RWPE1 (cell line): ENCODE measurements around the gene CASS4.

Experiments
- CTCF ChIA-PET: fragments of 350-600 bp; sonication (Branson Sonifier 250); formaldehyde crosslinking; extraction: SDS; loops from one replicate; lab custom pipeline; 2021; lab: Yijun Ruan, JAX
- POLR2A ChIA-PET: fragments of 400-600 bp; formaldehyde crosslinking; extraction: SDS; loops from one replicate; lab custom pipeline; 2020; ENCODE audit warnings: antibody characterized with exemption; ENCODE audit not compliant: low non-redundant PET; lab: Yijun Ruan, JAX
- DNase-seq: peaks from one replicate; pipeline ENCODE4 v3.0.0; 2012; ENCODE audit warnings: low spot score
- H3K27ac ChIP-seq: fragments of 450-650 bp; 2 replicates; pipeline ENCODE4 v1.5.1; 2017
- CTCF ChIP-seq: fragments of 450-650 bp; conservative IDR thresholded peaks from 2 replicates; pipeline ENCODE4 v1.5.1; 2017; ENCODE audit warnings: low read depth, mild to moderate bottlenecking

CASS4 gene

GRCh38 chr20:56433221-56433879, 21.3 kb downstream of the CASS4 start:
- H3K27ac ChIP-seq: no peak overlapping the region
- no peak for TF ChIP-seq CTCF
- DNase-seq: no peak
- ChIA-PET POLR2A (no interaction called here), CTCF (interaction anchor here (1.0 kb wide), 1 partner anchor 370 kb away, joined by 4 read pairs; no protein-coding TSS in a partner anchor)

GRCh38 chr20:56433880-56434255, 21.8 kb downstream of the CASS4 start:
- POLR2A ChIA-PET: no interaction called here
- H3K27ac ChIP-seq: no peak overlapping the region

GRCh38 chr20:56437196-56437960, 25.3 kb downstream of the CASS4 start:
- ChIA-PET CTCF (interaction anchor here (0.6 kb wide), 1 partner anchor 526 kb away, joined by 3 read pairs; no protein-coding TSS in a partner anchor), POLR2A (no interaction called here)
- H3K27ac ChIP-seq: no peak overlapping the region
- no peak for TF ChIP-seq CTCF
- no peak for DNase-seq

More at GRCh38 chr20:56433880-56434255, 21.8 kb downstream of the CASS4 start:
- CTCF ChIA-PET: interaction anchor here (1.0 kb wide), 1 partner anchor 369 kb away, joined by 4 read pairs; no protein-coding TSS in a partner anchor
- TF ChIP-seq CTCF: no peak
- no peak for DNase-seq

- H3K27ac ChIP-seq: no peak overlapping the region
- DNase-seq: no peak
- ChIA-PET POLR2A (interaction anchor here (0.7 kb wide), 1 partner anchor 21 kb away, joined by 4 read pairs; no protein-coding TSS in a partner anchor), CTCF (no interaction called here)
- no peak for TF ChIP-seq CTCF
Measured at GRCh38 chr20:56438284-56438683, 26.2 kb downstream of the CASS4 start.

- no peak overlapping the region for H3K27ac ChIP-seq
- ChIA-PET POLR2A (no interaction called here), CTCF (interaction anchor here (0.7 kb wide), 1 partner anchor 9 kb away, joined by 3 read pairs; no protein-coding TSS in a partner anchor)
- no peak for DNase-seq
- no peak for TF ChIP-seq CTCF
Measured at GRCh38 chr20:56439771-56440291, 27.8 kb downstream of the CASS4 start.

- TF ChIP-seq CTCF: no peak
- CTCF ChIA-PET: no interaction called here
- DNase-seq: no peak
- POLR2A ChIA-PET: no interaction called here
- no peak overlapping the region for H3K27ac ChIP-seq
Measured at GRCh38 chr20:56440346-56441007, 28.4 kb downstream of the CASS4 start.
